Kidney (tissue), 14 donors: ENCODE data around the gene SMG1. TPM values are rescaled to one million over a fixed set of nuclear protein-coding genes. Genes with fewer than 3 reads are reported as not detected.

Experiments
- DNase-seq, 5 donors: peaks; one replicate each; pipeline ENCODE4 v3.0.0-alpha.2; 2013 to 2020
- FAIRE-seq: peaks from 2 replicates; lab custom pipeline; 2012; peaks lifted over from hg19 to GRCh38; lab: Jason Lieb, UNC
- H3K27ac ChIP-seq, 2 donors: one replicate each; pipeline ENCODE4 v1.7.0; 2013; ENCODE audit warnings: low read depth in 2 of 2, low read length in 2 of 2, inconsistent platforms in 1 of 2
- H3K27me3 ChIP-seq: one replicate; pipeline ENCODE4 v1.7.1; 2013; ENCODE audit warnings: low read length, inconsistent platforms; ENCODE audit not compliant: control insufficient read depth, insufficient read depth
- H3K36me3 ChIP-seq, 3 donors: one replicate each; pipeline versions ENCODE4 v1.7.0 to v1.7.1; 2013; ENCODE audit warnings: low read length in 3 of 3, control low read depth in 1 of 3, inconsistent platforms in 1 of 3; ENCODE audit not compliant: insufficient read depth in 3 of 3, control insufficient read depth in 2 of 3
- H3K4me1 ChIP-seq, 3 donors: one replicate each; pipeline versions ENCODE4 v1.7.0 to v1.7.1; 2013; ENCODE audit warnings: low read length in 3 of 3, inconsistent platforms in 1 of 3, low read depth in 1 of 3; ENCODE audit not compliant: control insufficient read depth in 2 of 3, insufficient read depth in 2 of 3
- H3K4me3 ChIP-seq, 3 donors: one replicate each; pipeline versions ENCODE4 v1.7.0 to v1.8.1; 2013; ENCODE audit warnings: low read length in 3 of 3, control low read depth in 1 of 3, inconsistent platforms in 1 of 3
- H3K9ac ChIP-seq, 3 donors: one replicate each; pipeline versions ENCODE4 v1.7.0 to v1.7.1; 2013; ENCODE audit warnings: low read length in 3 of 3, control low read depth in 1 of 3, inconsistent platforms in 1 of 3
- H3K9me3 ChIP-seq, 3 donors: one replicate each; pipeline versions ENCODE4 v1.7.0 to v1.7.1; 2013; ENCODE audit warnings: low read length in 3 of 3, control low read depth in 1 of 3, inconsistent platforms in 1 of 3; ENCODE audit not compliant: control insufficient read depth in 2 of 3, insufficient read depth in 1 of 3
- intact Hi-C: fragments of 100-400 bp; cut with DNase I; formaldehyde crosslinking; loops from one replicate; pipeline ENCODE4 v1.11.1; 2022
- polyA plus RNA-seq: library from polyadenylated mRNA; stranded (reverse); fragments of 350-450 nt; fragmentation: Illumina TruSeq; extraction: RNeasy Lipid Tissue Mini Kit (QIAGEN cat#74804); gene quantifications from one replicate; pipeline ENCODE4 v1.2.3, GENCODE V29; 2014; ENCODE audit warnings: low read depth, low replicate concordance; ENCODE audit not compliant: insufficient read depth
- total RNA-seq: library from RNA; stranded (reverse); fragmentation: NEBNext Ultra II Directional; extraction: Animal tissue kit (Norgen Biotek cat#: 25700); gene quantifications from one replicate; pipeline ENCODE4 v1.2.1, GENCODE V29; 2021
- TF ChIP-seq, protein P1 (sequence below): IDR thresholded peaks from 3 replicates; pipeline ENCODE4 v1.5.1; 2012; ENCODE audit warnings: mild to moderate bottlenecking, moderate library complexity, borderline replicate concordance; ENCODE audit not compliant: insufficient read depth; ENCODE audit errors: extremely low read depth
- donor health status: control.
- donor health status: control.
- donor health status: control.
- donor health status: control.
- donor health status: control.
- donor health status: DM: yes; HTN: yes; CAD: no.
- donor health status: Normal renal cell carcinoma (clear cell type).

The SMG1 gene
- total and polyA plus RNA-seq, 2 donors from 2014 or later, result 4.9 to 94.4 TPM

DNA sequence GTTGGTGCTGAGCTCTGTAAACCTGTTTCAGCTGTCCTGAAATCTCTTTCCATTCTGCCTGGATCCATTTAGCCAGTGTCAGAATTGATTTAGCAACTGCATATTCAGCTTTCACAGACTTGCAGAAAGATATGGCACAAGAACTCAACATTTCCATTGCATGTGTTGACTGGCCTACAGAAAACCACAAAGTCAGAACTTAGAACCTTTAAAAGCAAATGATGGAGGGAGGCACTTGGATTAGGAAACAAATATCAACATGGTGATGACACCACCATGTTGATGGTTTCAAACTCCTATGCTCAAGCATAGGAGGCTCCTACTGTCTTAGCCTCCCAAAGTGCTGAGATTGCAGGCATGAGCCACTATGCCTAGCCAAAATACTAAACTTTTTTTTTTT is 72.5 kb downstream of the SMG1 start:
- DNase-seq, result no peak
- Histone ChIP-seq H3K36me3 (peaks cover 7 to 43% (median 31%) of the 10 kb centered on the region in 3 donors), H3K9ac (no peak overlapping the region), H3K4me3 (no peak overlapping the region), H3K27me3 (no peaks in the 10 kb centered on the region), H3K4me1 (no peaks in the 10 kb centered on the region), H3K9me3 (no peaks in the 10 kb centered on the region), H3K27ac (no peak overlapping the region)
- TF ChIP-seq, protein P1, sequence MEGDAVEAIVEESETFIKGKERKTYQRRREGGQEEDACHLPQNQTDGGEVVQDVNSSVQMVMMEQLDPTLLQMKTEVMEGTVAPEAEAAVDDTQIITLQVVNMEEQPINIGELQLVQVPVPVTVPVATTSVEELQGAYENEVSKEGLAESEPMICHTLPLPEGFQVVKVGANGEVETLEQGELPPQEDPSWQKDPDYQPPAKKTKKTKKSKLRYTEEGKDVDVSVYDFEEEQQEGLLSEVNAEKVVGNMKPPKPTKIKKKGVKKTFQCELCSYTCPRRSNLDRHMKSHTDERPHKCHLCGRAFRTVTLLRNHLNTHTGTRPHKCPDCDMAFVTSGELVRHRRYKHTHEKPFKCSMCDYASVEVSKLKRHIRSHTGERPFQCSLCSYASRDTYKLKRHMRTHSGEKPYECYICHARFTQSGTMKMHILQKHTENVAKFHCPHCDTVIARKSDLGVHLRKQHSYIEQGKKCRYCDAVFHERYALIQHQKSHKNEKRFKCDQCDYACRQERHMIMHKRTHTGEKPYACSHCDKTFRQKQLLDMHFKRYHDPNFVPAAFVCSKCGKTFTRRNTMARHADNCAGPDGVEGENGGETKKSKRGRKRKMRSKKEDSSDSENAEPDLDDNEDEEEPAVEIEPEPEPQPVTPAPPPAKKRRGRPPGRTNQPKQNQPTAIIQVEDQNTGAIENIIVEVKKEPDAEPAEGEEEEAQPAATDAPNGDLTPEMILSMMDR, result no peak
- intact Hi-C loops, result no loop called here
- FAIRE-seq, result no peak

DNA sequence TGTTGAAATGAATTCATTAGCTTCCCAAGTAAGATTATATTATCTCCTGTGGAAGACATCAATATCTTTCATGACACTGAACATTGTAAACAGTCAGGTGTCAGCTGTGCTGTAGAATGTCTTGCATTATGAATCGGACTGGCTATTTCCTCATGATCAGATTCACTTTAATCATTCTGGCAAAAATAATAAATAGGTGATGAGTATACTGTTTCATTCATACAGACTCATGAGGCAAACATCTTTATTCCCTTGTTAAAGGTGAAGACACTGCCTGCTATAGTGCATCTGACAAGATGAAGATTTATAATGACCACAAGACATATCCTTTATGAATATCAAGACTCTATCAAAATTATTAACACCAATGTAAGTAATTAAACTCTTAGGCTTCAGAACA is 73.6 kb downstream of the SMG1 start:
- H3K4me1 ChIP-seq, result no peaks in the 10 kb centered on the region
- no peaks in the 10 kb centered on the region for H3K27me3 ChIP-seq
- H3K9me3 ChIP-seq, result no peaks in the 10 kb centered on the region
- H3K9ac ChIP-seq, result no peak overlapping the region
- no peak overlapping the region for H3K27ac ChIP-seq
- no peak overlapping the region for H3K4me3 ChIP-seq
- intact Hi-C loops, result no loop called here
- DNase-seq (no peak), FAIRE-seq (no peak)
- TF ChIP-seq, protein P1, result no peak
- H3K36me3 ChIP-seq, result peaks cover 7 to 43% (median 37%) of the 10 kb centered on the region in 3 donors

DNA sequence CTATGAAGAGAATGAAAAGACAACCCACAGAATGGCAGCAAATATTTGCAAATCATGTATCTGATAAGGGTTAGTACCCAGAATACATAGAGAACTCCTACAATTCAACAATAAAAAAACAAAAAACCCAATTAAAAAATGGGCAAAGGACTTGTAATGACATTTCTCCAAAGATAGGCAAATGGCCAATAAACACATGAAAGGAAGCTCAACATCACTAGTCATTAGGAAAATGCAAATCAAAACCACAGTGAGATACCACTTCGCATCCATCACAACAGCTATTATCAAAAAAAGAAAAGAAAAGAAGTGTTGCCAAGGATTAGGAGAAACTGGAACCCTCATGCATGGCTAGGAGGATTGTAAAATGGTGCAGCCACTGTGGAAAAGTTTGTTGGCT is 79.8 kb downstream of the SMG1 start:
- no peak overlapping the region for H3K4me3 ChIP-seq
- FAIRE-seq (no peak), DNase-seq (no peak)
- TF ChIP-seq, protein P1, result no peak
- H3K4me1 ChIP-seq, result no peaks in the 10 kb centered on the region
- H3K9ac ChIP-seq, result no peak overlapping the region
- peaks cover 19 to 66% (median 47%) of the 10 kb centered on the region in 3 donors for H3K36me3 ChIP-seq
- H3K27me3 ChIP-seq, result no peaks in the 10 kb centered on the region
- H3K9me3 ChIP-seq, result no peaks in the 10 kb centered on the region
- no peak overlapping the region for H3K27ac ChIP-seq
- intact Hi-C loops, result no loop called here

DNA sequence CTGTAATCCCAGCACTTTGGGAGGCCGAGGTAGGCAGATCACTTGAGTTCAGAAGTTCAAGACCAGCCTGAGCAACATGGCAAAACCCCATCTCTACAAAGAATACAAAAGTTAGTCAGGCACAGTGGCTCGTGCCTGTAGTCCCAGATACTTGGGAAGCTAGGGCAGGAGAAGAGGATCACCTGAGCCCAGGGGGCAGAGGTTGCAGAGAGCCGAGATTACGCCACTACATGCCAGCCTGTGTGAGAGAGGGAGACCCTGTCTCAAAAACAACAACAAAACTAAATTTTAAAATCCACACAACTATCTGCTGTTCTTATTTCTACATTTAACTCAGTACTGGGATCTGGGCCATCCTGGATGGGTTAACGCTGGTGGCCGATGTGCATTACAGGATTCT is 83.6 kb downstream of the SMG1 start:
- peaks cover 22 to 57% (median 36%) of the 10 kb centered on the region in 3 donors for H3K36me3 ChIP-seq

More for the DNA sequence above, 83.6 kb downstream of the SMG1 start:
- Histone ChIP-seq H3K27me3 (no peaks in the 10 kb centered on the region), H3K9ac (no peak overlapping the region), H3K9me3 (no peaks in the 10 kb centered on the region), H3K4me1 (no peaks in the 10 kb centered on the region), H3K4me3 (no peak overlapping the region), H3K27ac (no peak overlapping the region)
- FAIRE-seq (no peak), DNase-seq (no peak)
- intact Hi-C loops, result no loop called here
- TF ChIP-seq, protein P1, result no peak
